ENCODE results near the gene SPRR2B. TPM values are rescaled to one million over a fixed set of nuclear protein-coding genes. Genes with fewer than 3 reads are reported as not detected.
"Not testable (repeated sequence)": the region's sequence is repeated elsewhere in the genome, so short reads cannot be mapped to it uniquely, and the experiment has no call there.

SPRR2B gene
- not detected for polyA plus RNA-seq (2013, experiment 1 of 4)
- polyA plus RNA-seq (2013, experiment 2 of 4) = not detected
- polyA plus RNA-seq (2013, experiment 3 of 4) = not detected
- polyA plus RNA-seq (2013, experiment 4 of 4) = not detected

DNA sequence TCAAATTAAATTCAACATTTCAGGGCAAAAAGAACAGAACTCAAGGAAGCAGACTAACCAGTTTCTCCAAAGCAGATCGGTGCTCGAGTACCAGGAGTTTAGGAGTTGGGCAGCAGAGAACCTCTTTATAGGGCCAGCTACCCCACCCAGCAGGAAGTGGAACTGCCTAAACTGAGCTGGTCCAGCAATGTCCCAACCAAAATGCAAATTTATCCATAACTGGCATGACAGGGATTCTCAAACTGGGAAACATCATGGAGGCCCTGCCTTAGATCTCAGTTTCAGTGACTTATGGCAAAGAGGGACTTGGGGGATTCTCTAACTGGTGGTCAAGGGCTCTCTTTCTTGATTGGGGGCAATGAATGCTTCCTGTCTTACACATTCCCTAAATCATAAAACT, at the start of gene SPRR2B:
TSS of gene SPRR2B (minus strand) at position 101 of the 400 bp plus-strand sequence. CDS start 772 bp downstream, outside the sequence.
- Histone ChIP-seq H3K36me3 (ENCODE audit: control insufficient read depth, insufficient read depth, low read length) (no peaks in the 10 kb centered on the region), H3K4me3 (ENCODE audit: insufficient read depth, low read depth, low read length) (no peak within 1 kb of the TSS), H3K27ac (ENCODE audit: insufficient read depth, low read depth, low read length, poor library complexity, severe bottlenecking) (no peak within 1 kb of the TSS), H3K27me3 (ENCODE audit: control insufficient read depth, insufficient read depth, low read length, poor library complexity, severe bottlenecking) (no peaks in the 10 kb centered on the region), H3K9me3 (ENCODE audit: control insufficient read depth, low read length) (no peaks in the 10 kb centered on the region), H3K4me1 (ENCODE audit: control insufficient read depth, insufficient read depth, low read length) (no peaks in the 10 kb centered on the region)
- 40 to 46% methylated on average over 2 of the region's 2 CpGs for WGBS, 2 experiments

DNA sequence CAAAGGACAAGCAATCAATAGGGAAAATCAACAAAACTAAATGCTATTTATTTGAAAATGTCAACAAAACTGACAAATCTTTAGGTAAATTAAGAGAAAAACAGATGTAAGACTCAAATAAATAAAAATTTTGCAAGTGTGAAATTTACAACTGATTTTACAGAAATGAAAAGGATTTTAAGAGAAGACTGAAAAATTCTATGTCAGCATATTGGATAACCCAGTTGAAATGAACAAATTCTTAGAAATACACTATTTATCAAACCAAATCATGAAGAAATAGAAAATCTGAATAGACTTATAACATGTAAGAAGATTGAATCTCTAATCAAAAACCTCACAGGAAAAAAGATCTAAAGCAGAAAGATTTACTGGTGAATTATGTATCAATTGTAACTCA, 49.5 kb upstream of the SPRR2B start:
- H3K9me3 ChIP-seq (ENCODE audit: control insufficient read depth, low read length) = no peaks in the 10 kb centered on the region
- no peaks in the 10 kb centered on the region for H3K27me3 ChIP-seq (ENCODE audit: control insufficient read depth, insufficient read depth, low read length, poor library complexity, severe bottlenecking)
- no peaks in the 10 kb centered on the region for H3K36me3 ChIP-seq (ENCODE audit: control insufficient read depth, insufficient read depth, low read length)
- peaks cover 3% of the 10 kb centered on the region for H3K4me1 ChIP-seq (ENCODE audit: control insufficient read depth, insufficient read depth, low read length)
- no peak overlapping the region for H3K27ac ChIP-seq (ENCODE audit: insufficient read depth, low read depth, low read length, poor library complexity, severe bottlenecking)
- no peak overlapping the region for H3K4me3 ChIP-seq (ENCODE audit: insufficient read depth, low read depth, low read length)

DNA sequence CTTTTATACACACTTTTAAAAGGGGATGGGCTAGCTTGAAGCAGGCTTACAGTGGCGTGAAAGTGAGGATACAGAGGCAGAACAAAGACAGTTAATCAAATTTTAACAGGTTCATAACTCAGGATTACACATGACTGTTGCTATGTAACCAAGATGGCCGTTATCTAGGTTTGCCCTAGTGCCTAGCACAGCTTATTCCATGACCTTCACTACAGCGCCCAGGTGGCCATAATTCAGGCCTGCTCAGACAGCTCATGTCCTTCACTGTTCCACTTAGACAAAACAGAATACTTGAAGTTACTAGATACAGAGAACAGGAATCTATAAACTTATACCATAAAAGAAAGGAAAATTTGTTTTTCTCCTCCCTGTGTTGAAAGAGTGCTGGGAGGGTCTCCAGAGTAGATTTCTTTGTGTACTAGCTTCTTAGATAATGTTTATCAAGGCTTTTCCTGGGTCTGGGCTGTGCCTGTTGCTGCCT, 48.1 kb upstream of the SPRR2B start:
- Histone ChIP-seq H3K9me3 (ENCODE audit: control insufficient read depth, low read length) (no peaks in the 10 kb centered on the region), H3K27ac (ENCODE audit: insufficient read depth, low read depth, low read length, poor library complexity, severe bottlenecking) (no peak overlapping the region), H3K4me3 (ENCODE audit: insufficient read depth, low read depth, low read length) (no peak overlapping the region), H3K27me3 (ENCODE audit: control insufficient read depth, insufficient read depth, low read length, poor library complexity, severe bottlenecking) (no peaks in the 10 kb centered on the region), H3K4me1 (ENCODE audit: control insufficient read depth, insufficient read depth, low read length) (peaks cover 3% of the 10 kb centered on the region), H3K36me3 (ENCODE audit: control insufficient read depth, insufficient read depth, low read length) (no peaks in the 10 kb centered on the region)
- 91 to 94% methylated on average over 3 of the region's 3 CpGs for WGBS, 2 experiments

DNA sequence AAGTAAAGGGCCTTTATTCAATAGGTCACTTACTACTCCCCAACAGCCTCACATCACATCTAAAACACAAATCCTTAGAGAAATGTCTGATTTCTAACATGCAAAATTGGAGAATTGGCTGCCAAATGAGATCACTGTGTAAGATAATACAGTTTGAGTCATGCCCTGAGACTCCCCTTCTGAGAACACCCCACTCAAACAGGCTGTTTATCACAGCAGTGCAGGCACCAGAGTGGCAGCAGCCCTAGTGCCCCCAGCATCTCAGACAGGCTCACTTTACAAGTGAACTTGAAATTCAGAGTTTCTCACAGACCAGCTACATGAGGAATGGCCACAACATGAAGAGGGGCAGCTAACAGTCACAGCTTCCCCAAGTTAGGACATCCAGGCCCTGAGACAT, 43.9 kb upstream of the SPRR2B start:
- H3K4me1 ChIP-seq (ENCODE audit: control insufficient read depth, insufficient read depth, low read length); H3K4me3 ChIP-seq (ENCODE audit: insufficient read depth, low read depth, low read length); H3K9me3 ChIP-seq (ENCODE audit: control insufficient read depth, low read length); H3K27me3 ChIP-seq (ENCODE audit: control insufficient read depth, insufficient read depth, low read length, poor library complexity, severe bottlenecking); H3K27ac ChIP-seq (ENCODE audit: insufficient read depth, low read depth, low read length, poor library complexity, severe bottlenecking); H3K36me3 ChIP-seq (ENCODE audit: control insufficient read depth, insufficient read depth, low read length): not testable (repeated sequence)

DNA sequence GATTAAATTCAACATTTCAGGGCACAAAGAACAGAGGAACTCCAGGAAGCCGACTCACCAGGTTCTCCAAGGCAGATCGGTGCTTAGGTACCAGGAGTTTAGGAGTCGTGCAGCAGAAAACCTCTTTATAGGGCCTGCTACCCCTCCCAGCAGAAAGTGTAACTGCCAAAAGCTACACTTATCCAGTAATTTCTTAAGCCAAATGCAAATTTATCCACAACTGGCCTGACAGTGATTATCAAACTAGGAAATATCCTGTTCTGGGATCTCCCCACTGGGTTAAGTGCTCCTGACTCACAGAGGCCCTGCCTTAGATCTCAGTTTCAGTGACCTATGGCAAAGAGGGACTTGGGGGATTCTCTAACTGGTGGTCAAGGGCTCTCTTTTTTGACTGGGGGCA, 42.0 kb upstream of the SPRR2B start, which contains the start of gene SPRR2F:
TSS of gene SPRR2F (minus strand) at position 101 of the 400 bp plus-strand sequence. CDS start 783 bp downstream, outside the sequence.
- Histone ChIP-seq H3K27ac (ENCODE audit: insufficient read depth, low read depth, low read length, poor library complexity, severe bottlenecking) (no peak within 1 kb of the TSS), H3K27me3 (ENCODE audit: control insufficient read depth, insufficient read depth, low read length, poor library complexity, severe bottlenecking) (no peaks in the 10 kb centered on the region), H3K9me3 (ENCODE audit: control insufficient read depth, low read length) (no peaks in the 10 kb centered on the region), H3K4me1 (ENCODE audit: control insufficient read depth, insufficient read depth, low read length) (no peaks in the 10 kb centered on the region), H3K36me3 (ENCODE audit: control insufficient read depth, insufficient read depth, low read length) (no peaks in the 10 kb centered on the region), H3K4me3 (ENCODE audit: insufficient read depth, low read depth, low read length) (no peak within 1 kb of the TSS)
- WGBS, 2 experiments = 91 to 96% methylated on average over 3 of the region's 3 CpGs

DNA sequence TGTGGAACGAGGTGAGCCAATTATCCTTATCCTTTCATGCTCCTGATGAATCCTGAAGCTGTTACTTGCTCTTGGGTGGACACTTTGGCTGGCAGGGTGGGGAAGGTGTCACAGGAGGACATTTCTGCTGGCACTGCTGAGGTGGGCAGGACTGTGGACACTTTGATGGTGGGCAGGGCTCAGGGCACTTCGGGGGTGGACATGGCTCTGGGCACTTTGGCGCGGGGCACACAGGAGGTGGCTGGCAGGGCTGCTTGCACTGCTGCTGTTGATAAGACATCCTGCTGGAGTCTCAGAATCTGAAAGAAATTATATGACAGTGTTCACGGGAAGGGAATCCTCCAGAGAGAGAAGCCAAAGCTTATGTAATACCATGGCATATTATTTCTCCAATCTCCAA, 41.0 kb upstream of the SPRR2B start:
- not testable (repeated sequence) for H3K4me3 ChIP-seq (ENCODE audit: insufficient read depth, low read depth, low read length); H3K4me1 ChIP-seq (ENCODE audit: control insufficient read depth, insufficient read depth, low read length); H3K9me3 ChIP-seq (ENCODE audit: control insufficient read depth, low read length); H3K36me3 ChIP-seq (ENCODE audit: control insufficient read depth, insufficient read depth, low read length); H3K27ac ChIP-seq (ENCODE audit: insufficient read depth, low read depth, low read length, poor library complexity, severe bottlenecking); H3K27me3 ChIP-seq (ENCODE audit: control insufficient read depth, insufficient read depth, low read length, poor library complexity, severe bottlenecking)
- WGBS, 2 experiments = 88 to 90% methylated on average over 5 of the region's 5 CpGs

DNA sequence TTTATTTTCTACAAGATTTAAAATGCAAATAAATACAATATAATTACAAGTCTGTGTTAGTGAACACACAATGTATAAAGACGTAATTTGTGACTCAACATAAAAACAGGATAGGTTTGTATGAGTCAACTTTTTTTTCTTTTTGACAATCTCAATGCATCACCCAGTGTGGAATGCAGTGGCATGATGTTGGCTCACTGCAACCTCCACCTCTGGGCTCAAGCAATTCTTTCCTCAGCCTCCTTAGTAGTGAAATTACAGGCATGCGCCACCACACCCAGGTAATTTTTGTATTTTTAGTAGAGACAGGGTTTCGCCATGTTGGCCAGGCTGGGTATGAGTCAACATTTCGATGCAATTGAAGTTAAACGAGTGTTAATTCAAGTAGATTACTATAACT, 28.8 kb upstream of the SPRR2B start:
- 90 to 94% methylated on average over 3 of the region's 5 CpGs for WGBS, 2 experiments
- Histone ChIP-seq H3K27ac (ENCODE audit: insufficient read depth, low read depth, low read length, poor library complexity, severe bottlenecking) (no peak overlapping the region), H3K36me3 (ENCODE audit: control insufficient read depth, insufficient read depth, low read length) (no peaks in the 10 kb centered on the region), H3K27me3 (ENCODE audit: control insufficient read depth, insufficient read depth, low read length, poor library complexity, severe bottlenecking) (no peaks in the 10 kb centered on the region), H3K4me3 (ENCODE audit: insufficient read depth, low read depth, low read length) (no peak overlapping the region), H3K9me3 (ENCODE audit: control insufficient read depth, low read length) (no peaks in the 10 kb centered on the region), H3K4me1 (ENCODE audit: control insufficient read depth, insufficient read depth, low read length) (no peaks in the 10 kb centered on the region)

DNA sequence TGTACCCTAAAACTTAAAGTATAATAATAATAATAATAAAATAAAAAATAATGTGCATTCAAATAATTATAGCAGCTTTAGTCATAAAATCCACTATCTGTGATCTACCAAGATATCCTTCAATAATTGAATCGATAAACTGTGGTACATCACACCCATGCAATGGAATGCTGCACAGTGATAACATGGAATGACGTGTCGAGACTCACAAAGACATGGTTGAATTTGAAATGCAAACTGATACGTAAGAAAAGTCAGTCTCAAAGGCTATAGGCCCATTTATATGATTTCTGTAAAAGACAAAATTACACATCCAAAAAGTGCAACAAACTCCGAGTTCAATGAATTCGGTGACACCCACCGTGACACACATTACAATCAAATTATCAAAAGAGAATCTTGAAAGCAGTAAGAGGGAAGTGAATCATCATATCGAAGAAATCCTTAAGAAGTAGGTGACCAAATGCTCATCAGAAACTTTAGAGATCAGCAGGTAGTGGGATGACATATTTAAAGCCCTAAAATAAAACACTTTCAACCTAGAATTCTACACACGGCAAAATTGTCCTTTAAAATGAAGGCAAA, 28.1 kb upstream of the SPRR2B start:
- Histone ChIP-seq H3K4me1 (ENCODE audit: control insufficient read depth, insufficient read depth, low read length) (no peaks in the 10 kb centered on the region), H3K27me3 (ENCODE audit: control insufficient read depth, insufficient read depth, low read length, poor library complexity, severe bottlenecking) (no peaks in the 10 kb centered on the region), H3K36me3 (ENCODE audit: control insufficient read depth, insufficient read depth, low read length) (no peaks in the 10 kb centered on the region), H3K9me3 (ENCODE audit: control insufficient read depth, low read length) (no peaks in the 10 kb centered on the region), H3K4me3 (ENCODE audit: insufficient read depth, low read depth, low read length) (no peak overlapping the region), H3K27ac (ENCODE audit: insufficient read depth, low read depth, low read length, poor library complexity, severe bottlenecking) (no peak overlapping the region)
- WGBS, 2 experiments = 92 to 94% methylated on average over 9 of the region's 9 CpGs

DNA sequence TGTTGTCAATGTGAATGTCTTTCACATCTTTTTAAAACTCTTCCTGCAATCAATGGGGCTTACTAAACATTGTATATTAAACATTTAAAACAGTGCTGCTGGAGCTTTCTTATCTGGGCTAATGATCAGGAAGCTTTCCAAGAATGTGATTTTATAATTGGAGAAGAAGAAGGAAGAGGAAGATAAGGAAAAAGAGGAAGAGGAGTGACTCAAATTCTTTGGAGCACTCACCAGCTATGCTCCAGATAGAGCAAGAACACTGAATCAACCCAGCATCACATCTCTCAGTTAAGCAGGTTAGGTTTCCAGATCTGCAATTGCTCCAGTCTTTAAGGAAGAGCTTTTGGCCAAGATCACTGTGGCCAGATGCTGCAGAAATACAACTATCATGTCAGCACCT, 24.4 kb upstream of the SPRR2B start:
- Histone ChIP-seq H3K9me3 (ENCODE audit: control insufficient read depth, low read length) (no peaks in the 10 kb centered on the region), H3K4me3 (ENCODE audit: insufficient read depth, low read depth, low read length) (no peak overlapping the region), H3K36me3 (ENCODE audit: control insufficient read depth, insufficient read depth, low read length) (no peaks in the 10 kb centered on the region), H3K4me1 (ENCODE audit: control insufficient read depth, insufficient read depth, low read length) (no peaks in the 10 kb centered on the region), H3K27ac (ENCODE audit: insufficient read depth, low read depth, low read length, poor library complexity, severe bottlenecking) (no peak overlapping the region), H3K27me3 (ENCODE audit: control insufficient read depth, insufficient read depth, low read length, poor library complexity, severe bottlenecking) (no peaks in the 10 kb centered on the region)

DNA sequence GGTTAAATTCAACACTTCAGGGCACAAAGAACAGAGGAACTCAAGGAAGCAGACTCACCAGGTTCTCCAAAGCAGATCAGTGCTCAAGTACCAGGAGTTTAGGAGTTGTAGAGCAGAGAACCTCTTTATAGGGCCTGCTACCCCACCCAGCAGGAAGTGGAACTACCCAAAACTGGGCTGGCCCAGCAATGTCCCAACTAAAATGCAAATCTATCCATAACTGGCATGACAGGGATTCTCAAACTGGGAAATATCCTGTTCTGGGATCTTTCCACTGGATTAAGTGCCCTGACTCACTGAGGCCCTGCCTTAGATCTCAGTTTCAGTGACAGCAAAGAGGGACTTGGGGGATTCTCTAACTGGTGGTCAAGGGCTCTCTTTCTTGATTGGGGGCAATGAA, 23.0 kb upstream of the SPRR2B start, which contains the start of gene SPRR2E:
TSS of gene SPRR2E (minus strand) at position 101 of the 400 bp plus-strand sequence. CDS start 775 bp downstream, outside the sequence.
- Histone ChIP-seq H3K4me3 (ENCODE audit: insufficient read depth, low read depth, low read length) (no peak within 1 kb of the TSS), H3K27me3 (ENCODE audit: control insufficient read depth, insufficient read depth, low read length, poor library complexity, severe bottlenecking) (no peaks in the 10 kb centered on the region), H3K9me3 (ENCODE audit: control insufficient read depth, low read length) (no peaks in the 10 kb centered on the region), H3K36me3 (ENCODE audit: control insufficient read depth, insufficient read depth, low read length) (no peaks in the 10 kb centered on the region), H3K27ac (ENCODE audit: insufficient read depth, low read depth, low read length, poor library complexity, severe bottlenecking) (no peak within 1 kb of the TSS), H3K4me1 (ENCODE audit: control insufficient read depth, insufficient read depth, low read length) (no peaks in the 10 kb centered on the region)

DNA sequence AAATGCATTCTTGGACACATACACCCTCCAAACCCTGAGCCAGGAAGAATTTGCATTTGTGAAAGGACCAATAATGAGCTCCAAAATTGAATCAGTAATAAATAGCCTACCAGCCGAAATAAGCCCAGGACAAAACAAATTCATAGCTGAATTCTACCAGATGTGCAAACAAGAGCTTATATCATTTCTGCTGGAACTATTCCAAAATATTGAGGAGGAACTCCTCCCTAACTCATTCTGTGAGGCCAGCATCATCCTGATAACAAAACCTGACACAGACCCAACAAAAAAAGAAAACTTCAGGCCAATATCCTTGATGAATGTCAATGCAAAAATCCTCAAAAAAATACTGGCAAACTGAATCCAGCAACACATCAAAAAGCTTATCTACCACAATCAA, 16.2 kb upstream of the SPRR2B start:
- no peak overlapping the region for H3K27ac ChIP-seq (ENCODE audit: insufficient read depth, low read depth, low read length, poor library complexity, severe bottlenecking)
- no peaks in the 10 kb centered on the region for H3K27me3 ChIP-seq (ENCODE audit: control insufficient read depth, insufficient read depth, low read length, poor library complexity, severe bottlenecking)
- no peaks in the 10 kb centered on the region for H3K9me3 ChIP-seq (ENCODE audit: control insufficient read depth, low read length)
- H3K4me3 ChIP-seq (ENCODE audit: insufficient read depth, low read depth, low read length) = no peak overlapping the region
- 75 to 88% methylated on average over 1 of the region's 1 CpG for WGBS, 2 experiments
- no peaks in the 10 kb centered on the region for H3K36me3 ChIP-seq (ENCODE audit: control insufficient read depth, insufficient read depth, low read length)
- no peaks in the 10 kb centered on the region for H3K4me1 ChIP-seq (ENCODE audit: control insufficient read depth, insufficient read depth, low read length)

Data from ectodermal cell (in vitro differentiated cells).